Measurements from ENCODE around the gene SLC23A3.

DNA sequence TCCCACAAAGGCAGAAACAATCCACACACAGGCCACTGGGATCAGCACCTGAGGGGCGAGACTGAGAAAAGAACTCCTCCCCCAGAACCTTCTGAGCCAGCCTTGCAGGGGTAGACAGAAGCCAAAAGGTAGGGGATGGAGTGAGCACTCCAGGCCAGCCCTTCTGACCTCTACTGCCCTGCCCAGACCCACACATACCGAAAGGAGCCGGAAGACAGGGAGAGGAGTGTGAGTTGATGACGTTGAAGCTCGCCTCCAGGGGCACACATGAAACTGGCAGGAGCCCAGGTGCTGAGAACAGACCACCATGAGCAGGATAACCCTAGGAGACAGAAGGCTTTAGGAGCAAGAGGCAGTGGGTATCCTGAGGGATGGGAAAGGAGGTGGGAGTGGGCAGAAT is 1.8 kb downstream of the SLC23A3 start:
- TF ChIP-seq, protein P1, sequence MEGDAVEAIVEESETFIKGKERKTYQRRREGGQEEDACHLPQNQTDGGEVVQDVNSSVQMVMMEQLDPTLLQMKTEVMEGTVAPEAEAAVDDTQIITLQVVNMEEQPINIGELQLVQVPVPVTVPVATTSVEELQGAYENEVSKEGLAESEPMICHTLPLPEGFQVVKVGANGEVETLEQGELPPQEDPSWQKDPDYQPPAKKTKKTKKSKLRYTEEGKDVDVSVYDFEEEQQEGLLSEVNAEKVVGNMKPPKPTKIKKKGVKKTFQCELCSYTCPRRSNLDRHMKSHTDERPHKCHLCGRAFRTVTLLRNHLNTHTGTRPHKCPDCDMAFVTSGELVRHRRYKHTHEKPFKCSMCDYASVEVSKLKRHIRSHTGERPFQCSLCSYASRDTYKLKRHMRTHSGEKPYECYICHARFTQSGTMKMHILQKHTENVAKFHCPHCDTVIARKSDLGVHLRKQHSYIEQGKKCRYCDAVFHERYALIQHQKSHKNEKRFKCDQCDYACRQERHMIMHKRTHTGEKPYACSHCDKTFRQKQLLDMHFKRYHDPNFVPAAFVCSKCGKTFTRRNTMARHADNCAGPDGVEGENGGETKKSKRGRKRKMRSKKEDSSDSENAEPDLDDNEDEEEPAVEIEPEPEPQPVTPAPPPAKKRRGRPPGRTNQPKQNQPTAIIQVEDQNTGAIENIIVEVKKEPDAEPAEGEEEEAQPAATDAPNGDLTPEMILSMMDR (conservative IDR thresholded peaks at IDR 0.05; ENCODE audit: low read depth, low read length), result no peak
- TF ChIP-seq EZH2 (IDR thresholded peaks at IDR 0.05; ENCODE audit: borderline replicate concordance, low read depth, low read length, poor library complexity, severe bottlenecking), result no peak
